ENCODE measurements around the gene SIRT7.

DNA sequence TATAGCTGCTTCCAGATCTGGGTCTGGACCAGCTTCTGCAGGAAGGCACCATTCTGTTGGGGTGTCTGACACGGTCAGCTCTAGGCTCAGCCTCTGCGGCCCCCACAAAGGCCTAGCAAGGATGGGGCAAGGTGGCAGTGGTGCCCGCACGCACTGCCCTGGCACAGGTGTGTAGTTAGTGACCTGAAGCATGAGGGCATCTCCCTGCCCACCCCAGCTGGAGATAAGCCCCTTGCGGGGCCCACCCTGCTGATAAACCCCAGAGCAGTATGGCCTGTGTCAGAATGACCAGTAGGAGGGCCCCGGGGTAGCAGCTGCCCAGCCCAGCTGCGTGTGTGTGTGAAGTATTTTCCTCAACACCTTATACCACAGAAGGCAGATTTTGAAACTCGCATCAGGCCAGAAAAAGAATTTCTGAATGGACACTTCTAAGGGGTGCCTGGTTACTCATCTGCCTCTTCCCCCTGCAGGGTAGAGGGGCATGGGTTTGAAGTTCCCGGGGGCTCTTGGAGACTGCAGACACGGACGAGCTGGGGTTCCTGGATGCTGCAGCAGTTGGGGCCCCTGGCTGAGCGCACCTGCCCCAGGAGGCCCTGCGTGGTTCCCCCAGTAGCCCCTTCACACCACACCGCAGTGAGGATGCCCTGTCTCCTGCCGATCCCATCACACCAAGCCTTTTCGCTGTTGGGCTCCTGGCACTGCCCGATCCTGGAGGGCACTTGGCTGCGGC, 51.4 kb downstream of the SIRT7 start:
- TF ChIP-seq EP300 (IDR thresholded peaks at IDR 0.05; ENCODE audit: low read depth) (no peak), POLR2A (IDR thresholded peaks at IDR 0.05) (peak; percentile 30)
- TF ChIP-seq, protein P1, sequence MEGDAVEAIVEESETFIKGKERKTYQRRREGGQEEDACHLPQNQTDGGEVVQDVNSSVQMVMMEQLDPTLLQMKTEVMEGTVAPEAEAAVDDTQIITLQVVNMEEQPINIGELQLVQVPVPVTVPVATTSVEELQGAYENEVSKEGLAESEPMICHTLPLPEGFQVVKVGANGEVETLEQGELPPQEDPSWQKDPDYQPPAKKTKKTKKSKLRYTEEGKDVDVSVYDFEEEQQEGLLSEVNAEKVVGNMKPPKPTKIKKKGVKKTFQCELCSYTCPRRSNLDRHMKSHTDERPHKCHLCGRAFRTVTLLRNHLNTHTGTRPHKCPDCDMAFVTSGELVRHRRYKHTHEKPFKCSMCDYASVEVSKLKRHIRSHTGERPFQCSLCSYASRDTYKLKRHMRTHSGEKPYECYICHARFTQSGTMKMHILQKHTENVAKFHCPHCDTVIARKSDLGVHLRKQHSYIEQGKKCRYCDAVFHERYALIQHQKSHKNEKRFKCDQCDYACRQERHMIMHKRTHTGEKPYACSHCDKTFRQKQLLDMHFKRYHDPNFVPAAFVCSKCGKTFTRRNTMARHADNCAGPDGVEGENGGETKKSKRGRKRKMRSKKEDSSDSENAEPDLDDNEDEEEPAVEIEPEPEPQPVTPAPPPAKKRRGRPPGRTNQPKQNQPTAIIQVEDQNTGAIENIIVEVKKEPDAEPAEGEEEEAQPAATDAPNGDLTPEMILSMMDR (IDR thresholded peaks at IDR 0.05), result no peak

Measured in transverse colon (tissue), 3 donors.